GM12801 (cell line): ENCODE data around the gene ATXN10.

Experiments
- TF ChIP-seq, protein P1 (sequence below): IDR thresholded peaks from one replicate; pipeline ENCODE4 v1.5.1; 2011; ENCODE audit warnings: control low read depth; ENCODE audit not compliant: insufficient read length; ENCODE audit errors: extremely low read depth

Gene ATXN10

DNA sequence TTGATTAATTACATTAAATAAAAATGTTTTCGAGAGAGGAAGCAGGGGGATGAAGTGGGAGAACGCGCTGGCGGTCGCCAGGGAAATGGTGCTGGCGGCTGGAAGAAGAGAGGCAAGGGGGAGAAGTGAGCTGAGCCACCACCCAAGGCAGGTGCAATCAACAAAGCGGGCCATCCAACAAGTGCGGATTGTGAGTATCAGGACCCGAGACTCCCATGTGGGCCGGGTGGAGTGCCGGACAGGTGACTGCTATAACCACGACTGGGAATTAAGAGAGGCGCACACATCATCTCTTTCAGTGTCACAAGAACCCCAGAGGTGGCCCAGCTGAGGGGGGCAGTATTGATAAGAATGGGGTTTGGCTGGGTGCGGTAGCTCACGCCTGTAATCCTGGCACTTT is 41.2 kb upstream of the ATXN10 start:
- TF ChIP-seq, protein P1, sequence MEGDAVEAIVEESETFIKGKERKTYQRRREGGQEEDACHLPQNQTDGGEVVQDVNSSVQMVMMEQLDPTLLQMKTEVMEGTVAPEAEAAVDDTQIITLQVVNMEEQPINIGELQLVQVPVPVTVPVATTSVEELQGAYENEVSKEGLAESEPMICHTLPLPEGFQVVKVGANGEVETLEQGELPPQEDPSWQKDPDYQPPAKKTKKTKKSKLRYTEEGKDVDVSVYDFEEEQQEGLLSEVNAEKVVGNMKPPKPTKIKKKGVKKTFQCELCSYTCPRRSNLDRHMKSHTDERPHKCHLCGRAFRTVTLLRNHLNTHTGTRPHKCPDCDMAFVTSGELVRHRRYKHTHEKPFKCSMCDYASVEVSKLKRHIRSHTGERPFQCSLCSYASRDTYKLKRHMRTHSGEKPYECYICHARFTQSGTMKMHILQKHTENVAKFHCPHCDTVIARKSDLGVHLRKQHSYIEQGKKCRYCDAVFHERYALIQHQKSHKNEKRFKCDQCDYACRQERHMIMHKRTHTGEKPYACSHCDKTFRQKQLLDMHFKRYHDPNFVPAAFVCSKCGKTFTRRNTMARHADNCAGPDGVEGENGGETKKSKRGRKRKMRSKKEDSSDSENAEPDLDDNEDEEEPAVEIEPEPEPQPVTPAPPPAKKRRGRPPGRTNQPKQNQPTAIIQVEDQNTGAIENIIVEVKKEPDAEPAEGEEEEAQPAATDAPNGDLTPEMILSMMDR = no peak

GRCh38 chr22:45631140-45631840 is 40.3 kb upstream of the ATXN10 start:
- TF ChIP-seq, protein P1 = no peak

- TF ChIP-seq, protein P1 = no peak
Measured at GRCh38 chr22:45631841-45632238, 39.8 kb upstream of the ATXN10 start.

GRCh38 chr22:45632791-45633515 is 38.7 kb upstream of the ATXN10 start:
- TF ChIP-seq, protein P1 = no peak

DNA sequence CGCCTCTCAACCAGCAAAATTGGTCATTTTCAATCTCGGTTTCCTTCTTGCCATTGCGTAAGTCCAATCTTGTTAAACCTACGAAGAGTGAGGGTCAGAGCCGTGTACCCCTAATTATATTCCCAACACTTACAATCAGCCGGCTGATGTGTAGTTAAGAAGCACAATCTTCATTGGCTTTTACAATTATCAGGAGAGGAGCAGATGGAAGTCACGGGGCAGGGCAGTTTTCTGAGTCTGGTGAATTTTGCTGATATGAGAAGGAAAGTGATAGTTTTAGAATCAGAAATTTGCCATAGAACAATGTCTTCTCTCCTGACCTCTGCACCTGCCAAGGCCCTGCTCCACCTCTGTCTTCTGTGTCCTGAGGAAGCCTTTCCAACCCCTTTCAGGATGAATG is 35.0 kb upstream of the ATXN10 start:
- TF ChIP-seq, protein P1 = no peak

GRCh38 chr22:45638197-45638596 is 33.4 kb upstream of the ATXN10 start:
- TF ChIP-seq, protein P1 = no peak

GRCh38 chr22:45638834-45639746 is 32.5 kb upstream of the ATXN10 start:
- TF ChIP-seq, protein P1 = no peak
